Coronary artery (tissue), 2 donors: ENCODE results near the gene TAS2R31.
"Not testable (repeated sequence)": the region's sequence is repeated elsewhere in the genome, so short reads cannot be mapped to it uniquely, and the experiment has no call there.

Experiments
- DNase-seq: peaks from one replicate; pipeline ENCODE4 v3.0.0-alpha.2; 2017; ENCODE audit warnings: low spot score
- H3K27ac ChIP-seq, 2 donors: fragments of 200-600 bp; sonication (generic); one replicate each; pipeline ENCODE4 v1.5.1; 2016 to 2019
- H3K4me3 ChIP-seq: fragments of 200-600 bp; sonication (generic); 2 replicates; pipeline ENCODE4 v1.5.1; 2016; ENCODE audit warnings: mild to moderate bottlenecking, moderate library complexity
- TF ChIP-seq, protein P1 (sequence below): fragments of 200-600 bp; sonication (generic); IDR thresholded peaks from one replicate; pipeline ENCODE4 v1.5.1; 2019; ENCODE audit warnings: antibody characterized with exemption

The TAS2R31 gene

DNA sequence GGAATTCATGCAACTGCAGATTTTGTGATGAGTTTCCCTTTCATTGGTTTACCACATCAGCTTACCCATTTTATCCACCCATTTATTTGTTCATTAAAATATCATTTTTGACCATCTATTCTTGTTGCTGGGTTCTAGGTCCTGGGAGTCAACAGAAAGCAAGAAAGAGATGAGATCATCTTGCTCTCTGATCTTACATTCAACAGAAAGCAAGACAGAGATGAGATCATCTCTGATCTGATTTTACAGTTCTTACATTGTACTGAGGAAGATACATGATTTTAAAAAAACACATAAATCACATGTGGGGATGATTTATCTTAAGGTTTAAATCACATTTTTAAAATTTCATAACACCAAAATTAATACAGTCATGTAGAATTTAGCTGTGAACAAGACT is 28.6 kb upstream of the TAS2R31 start:
- TF ChIP-seq, protein P1, sequence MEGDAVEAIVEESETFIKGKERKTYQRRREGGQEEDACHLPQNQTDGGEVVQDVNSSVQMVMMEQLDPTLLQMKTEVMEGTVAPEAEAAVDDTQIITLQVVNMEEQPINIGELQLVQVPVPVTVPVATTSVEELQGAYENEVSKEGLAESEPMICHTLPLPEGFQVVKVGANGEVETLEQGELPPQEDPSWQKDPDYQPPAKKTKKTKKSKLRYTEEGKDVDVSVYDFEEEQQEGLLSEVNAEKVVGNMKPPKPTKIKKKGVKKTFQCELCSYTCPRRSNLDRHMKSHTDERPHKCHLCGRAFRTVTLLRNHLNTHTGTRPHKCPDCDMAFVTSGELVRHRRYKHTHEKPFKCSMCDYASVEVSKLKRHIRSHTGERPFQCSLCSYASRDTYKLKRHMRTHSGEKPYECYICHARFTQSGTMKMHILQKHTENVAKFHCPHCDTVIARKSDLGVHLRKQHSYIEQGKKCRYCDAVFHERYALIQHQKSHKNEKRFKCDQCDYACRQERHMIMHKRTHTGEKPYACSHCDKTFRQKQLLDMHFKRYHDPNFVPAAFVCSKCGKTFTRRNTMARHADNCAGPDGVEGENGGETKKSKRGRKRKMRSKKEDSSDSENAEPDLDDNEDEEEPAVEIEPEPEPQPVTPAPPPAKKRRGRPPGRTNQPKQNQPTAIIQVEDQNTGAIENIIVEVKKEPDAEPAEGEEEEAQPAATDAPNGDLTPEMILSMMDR = no peak
- Histone ChIP-seq H3K4me3 (no peak overlapping the region), H3K27ac (no peak overlapping the region)
- no peak for DNase-seq

- DNase-seq = no peak
Measured at GRCh38 chr12:11059041-11059440, 27.8 kb upstream of the TAS2R31 start.

DNA sequence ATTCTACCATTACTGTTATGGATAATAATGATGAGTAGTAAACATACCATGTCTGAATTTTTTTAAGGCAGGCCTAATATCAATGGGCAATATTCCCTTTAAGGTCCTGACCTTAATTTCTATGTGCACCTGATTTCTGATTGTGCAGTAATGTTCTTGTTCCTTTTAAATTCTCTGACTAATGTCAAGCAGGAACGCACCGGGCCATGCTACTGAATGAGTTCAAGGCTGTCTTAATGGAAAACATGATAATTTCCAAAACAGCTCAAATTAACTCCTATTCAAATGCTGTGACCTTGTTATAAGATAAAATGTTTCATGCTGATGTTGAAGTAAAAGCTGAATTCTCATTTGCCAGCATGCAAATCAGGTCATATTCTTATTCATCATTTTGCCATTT is 24.1 kb upstream of the TAS2R31 start:
- H3K4me3 ChIP-seq = no peak overlapping the region
- TF ChIP-seq, protein P1 = no peak
- DNase-seq = no peak
- H3K27ac ChIP-seq = no peak overlapping the region

More at GRCh38 chr12:11059041-11059440, 27.8 kb upstream of the TAS2R31 start:
- Histone ChIP-seq H3K27ac (no peak overlapping the region), H3K4me3 (no peak overlapping the region)
- TF ChIP-seq, protein P1 = no peak

DNA sequence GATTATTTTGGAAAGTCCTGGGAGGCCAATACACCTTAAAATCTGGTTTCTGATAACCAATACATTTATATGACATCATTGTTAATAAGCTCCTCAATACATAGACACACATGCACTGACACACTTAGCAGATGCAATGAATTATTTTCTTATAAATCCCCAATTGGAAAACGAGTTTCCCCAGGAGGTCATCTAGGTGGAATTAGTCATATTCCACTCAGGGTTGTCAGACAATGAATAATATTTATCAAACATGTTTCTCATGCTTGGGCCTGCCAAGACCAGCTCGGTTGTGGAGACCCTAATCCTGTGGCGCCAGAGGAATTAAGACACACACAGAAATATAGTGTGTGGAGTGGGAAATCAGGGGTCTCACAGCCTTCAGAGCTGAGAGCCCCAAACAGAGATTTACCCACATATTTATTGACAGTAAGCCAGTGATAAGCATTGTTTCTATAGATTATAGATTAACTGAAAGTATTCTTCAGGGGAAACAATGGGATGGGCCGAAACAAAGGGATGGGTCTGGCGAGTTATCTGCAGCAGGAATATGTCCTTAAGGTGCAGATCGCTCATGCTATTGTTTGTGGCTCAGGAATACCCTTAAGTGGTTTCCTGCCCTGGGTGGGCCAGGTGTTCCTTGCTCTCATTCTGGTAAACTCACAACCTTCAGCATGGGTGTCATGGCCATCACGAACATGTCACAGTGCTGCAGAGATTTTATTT is 18.8 kb upstream of the TAS2R31 start:
- not testable (repeated sequence) for H3K4me3 ChIP-seq, DNase-seq

DNA sequence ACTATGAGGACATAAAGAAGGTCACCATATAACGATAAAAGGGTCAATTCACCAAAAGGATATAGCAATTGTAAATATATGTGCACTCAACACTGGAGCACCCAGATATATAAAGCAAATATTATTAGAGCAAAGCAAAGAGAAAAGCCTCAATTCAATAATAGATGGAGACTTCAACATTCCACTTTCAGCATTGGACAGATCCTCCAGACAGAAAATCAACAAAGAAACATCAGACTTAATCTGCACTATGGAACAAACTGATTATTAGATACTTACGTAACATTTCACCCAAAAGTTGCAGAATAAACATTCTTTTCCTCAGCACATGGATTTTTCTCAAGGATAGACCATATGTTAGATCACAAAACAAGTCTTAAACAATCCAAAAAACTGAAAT is 10.2 kb upstream of the TAS2R31 start:
- not testable (repeated sequence) for H3K4me3 ChIP-seq, DNase-seq, H3K27ac ChIP-seq

More for the DNA sequence above, 18.8 kb upstream of the TAS2R31 start:
- H3K27ac ChIP-seq = not testable (repeated sequence)

DNA sequence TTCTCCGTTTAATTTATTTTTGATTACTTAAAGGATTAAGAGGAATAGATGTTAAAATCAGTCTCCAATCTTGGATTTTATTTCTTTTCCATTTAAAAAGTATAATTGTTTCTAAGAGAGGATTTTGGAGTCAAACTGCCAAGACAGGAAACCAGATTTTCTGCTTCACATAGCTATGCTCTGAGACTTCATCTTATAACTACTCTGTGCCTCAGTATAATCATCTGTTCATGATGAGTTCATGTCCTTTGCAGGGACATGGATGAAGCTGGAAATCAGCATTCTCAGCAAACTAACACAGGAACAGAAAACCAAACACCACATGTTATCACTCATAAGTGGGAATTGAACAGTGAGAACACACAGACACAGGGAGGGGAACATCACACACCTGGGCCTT is 9.0 kb upstream of the TAS2R31 start:
- no peak for DNase-seq
- Histone ChIP-seq H3K27ac (no peak overlapping the region), H3K4me3 (no peak overlapping the region)
- TF ChIP-seq, protein P1 = no peak

GRCh38 chr12:11039171-11039570 is 8.0 kb upstream of the TAS2R31 start:
- no peak overlapping the region for H3K4me3 ChIP-seq
- no peak for DNase-seq
- no peak overlapping the region for H3K27ac ChIP-seq
- TF ChIP-seq, protein P1 = no peak

GRCh38 chr12:11033959-11034358 is 2.8 kb upstream of the TAS2R31 start:
- not testable (repeated sequence) for DNase-seq, H3K27ac ChIP-seq, H3K4me3 ChIP-seq

- no peak for DNase-seq
- TF ChIP-seq, protein P1 = no peak
Measured at GRCh38 chr12:11026118-11026517, 5.1 kb downstream of the TAS2R31 start.

More at GRCh38 chr12:11026118-11026517, 5.1 kb downstream of the TAS2R31 start:
- no peak overlapping the region for H3K27ac ChIP-seq
- no peak overlapping the region for H3K4me3 ChIP-seq
